GM19438 (cell line): ENCODE results near the gene CYP2S1.
"Not testable (repeated sequence)": the region's sequence is repeated elsewhere in the genome, so short reads cannot be mapped to it uniquely, and the experiment has no call there.

Experiments used
- ATAC-seq: cut with Tn5 transposase; IDR thresholded peaks from one replicate; pipeline ENCODE4 v1.9.1; 2021; ENCODE audit warnings: low read depth; ENCODE audit not compliant: unreplicated experiment

Gene CYP2S1

GRCh38 chr19:41193430-41194156, 574 bp downstream of the CYP2S1 start:
- no peak for ATAC-seq

- no peak for ATAC-seq
Observed at GRCh38 chr19:41194157-41194552, 1.1 kb downstream of the CYP2S1 start.

GRCh38 chr19:41195675-41196497, 2.9 kb downstream of the CYP2S1 start:
- ATAC-seq = no peak

GRCh38 chr19:41198559-41198958, 5.5 kb downstream of the CYP2S1 start:
- ATAC-seq = no peak

- ATAC-seq = no peak
Observed at GRCh38 chr19:41203371-41203770, 10.4 kb downstream of the CYP2S1 start.

- not testable (repeated sequence) for ATAC-seq
Observed at GRCh38 chr19:41204338-41204737, 11.3 kb downstream of the CYP2S1 start.

GRCh38 chr19:41205995-41206394, 13.0 kb downstream of the CYP2S1 start:
- no peak for ATAC-seq

GRCh38 chr19:41206456-41206855, 13.4 kb downstream of the CYP2S1 start:
- no peak for ATAC-seq

GRCh38 chr19:41206926-41207750, 14.1 kb downstream of the CYP2S1 start:
- ATAC-seq = no peak

- no peak for ATAC-seq
Observed at GRCh38 chr19:41214161-41214560, 21.1 kb downstream of the CYP2S1 start.

GRCh38 chr19:41217741-41218140, 24.7 kb downstream of the CYP2S1 start:
- ATAC-seq = no peak

GRCh38 chr19:41218249-41218614, 25.2 kb downstream of the CYP2S1 start:
- ATAC-seq = no peak

- ATAC-seq = no peak
Observed at GRCh38 chr19:41218615-41219507, 25.8 kb downstream of the CYP2S1 start, which contains the start of gene AXL. AXL (plus strand) TSS chr19:41219223; CDS start chr19:41219393, 170 bp downstream.

- no peak for ATAC-seq
Observed at GRCh38 chr19:41219924-41220567, 27.0 kb downstream of the CYP2S1 start.

GRCh38 chr19:41220811-41221210, 27.8 kb downstream of the CYP2S1 start:
- ATAC-seq = no peak

- no peak for ATAC-seq
Observed at GRCh38 chr19:41221514-41222205, 28.6 kb downstream of the CYP2S1 start.

- ATAC-seq = no peak
Observed at GRCh38 chr19:41222240-41222639, 29.2 kb downstream of the CYP2S1 start.

- no peak for ATAC-seq
Observed at GRCh38 chr19:41223431-41224234, 30.6 kb downstream of the CYP2S1 start.
